ENCODE data around the gene TMCO4. TPM values are rescaled to one million over a fixed set of nuclear protein-coding genes. Genes with fewer than 3 reads are reported as not detected.
"Not testable (repeated sequence)": the region's sequence is repeated elsewhere in the genome, so short reads cannot be mapped to it uniquely, and the experiment has no call there.

The TMCO4 gene
- 11.8 and 13.0 TPM in 2 replicates for total RNA-seq

- no peak for DNase-seq (ENCODE audit: low read depth)
- TF ChIP-seq CTCF (IDR thresholded peaks at IDR 0.05; ENCODE audit: insufficient read depth, low read length, poor library complexity, severe bottlenecking), result peak; percentile 47
- no peaks in the 10 kb centered on the region for H3K27me3 ChIP-seq (ENCODE audit: control insufficient read depth, insufficient read depth, low read length)
- H3K36me3 ChIP-seq (ENCODE audit: control insufficient read depth, insufficient read depth, low read length), result no peaks in the 10 kb centered on the region
- peak within 1 kb of the TSS; percentile 37 for H3K4me3 ChIP-seq (ENCODE audit: low read depth, low read length)
Observed at GRCh38 chr1:19799230-19800075, at the start of gene TMCO4. Gene TMCO4, minus strand, starts transcription at chr1:19799916. Its CDS starts 19,158 bp downstream, at chr1:19780758.

- not testable (repeated sequence) for DNase-seq (ENCODE audit: low read depth)
Observed at GRCh38 chr1:19849307-19849706, 49.6 kb upstream of the TMCO4 start.

GRCh38 chr1:19847334-19847733, 47.6 kb upstream of the TMCO4 start:
- not testable (repeated sequence) for DNase-seq (ENCODE audit: low read depth); H3K4me3 ChIP-seq (ENCODE audit: low read depth, low read length); H3K36me3 ChIP-seq (ENCODE audit: control insufficient read depth, insufficient read depth, low read length); H3K27me3 ChIP-seq (ENCODE audit: control insufficient read depth, insufficient read depth, low read length)

More at GRCh38 chr1:19849307-19849706, 49.6 kb upstream of the TMCO4 start:
- not testable (repeated sequence) for H3K4me3 ChIP-seq (ENCODE audit: low read depth, low read length); H3K36me3 ChIP-seq (ENCODE audit: control insufficient read depth, insufficient read depth, low read length); H3K27me3 ChIP-seq (ENCODE audit: control insufficient read depth, insufficient read depth, low read length)

GRCh38 chr1:19846338-19846737, 46.6 kb upstream of the TMCO4 start:
- no peak overlapping the region for H3K4me3 ChIP-seq (ENCODE audit: low read depth, low read length)
- no peaks in the 10 kb centered on the region for H3K36me3 ChIP-seq (ENCODE audit: control insufficient read depth, insufficient read depth, low read length)
- DNase-seq (ENCODE audit: low read depth), result no peak
- H3K27me3 ChIP-seq (ENCODE audit: control insufficient read depth, insufficient read depth, low read length), result no peaks in the 10 kb centered on the region
- TF ChIP-seq CTCF (IDR thresholded peaks at IDR 0.05; ENCODE audit: insufficient read depth, low read length, poor library complexity, severe bottlenecking), result no peak

- H3K27me3 ChIP-seq (ENCODE audit: control insufficient read depth, insufficient read depth, low read length), result no peaks in the 10 kb centered on the region
- H3K4me3 ChIP-seq (ENCODE audit: low read depth, low read length), result no peak overlapping the region
- no peak for DNase-seq (ENCODE audit: low read depth)
- no peaks in the 10 kb centered on the region for H3K36me3 ChIP-seq (ENCODE audit: control insufficient read depth, insufficient read depth, low read length)
- no peak for TF ChIP-seq CTCF (IDR thresholded peaks at IDR 0.05; ENCODE audit: insufficient read depth, low read length, poor library complexity, severe bottlenecking)
Observed at GRCh38 chr1:19845555-19845954, 45.8 kb upstream of the TMCO4 start.

GRCh38 chr1:19844731-19845495, 45.2 kb upstream of the TMCO4 start:
- Histone ChIP-seq H3K27me3 (ENCODE audit: control insufficient read depth, insufficient read depth, low read length) (no peaks in the 10 kb centered on the region), H3K4me3 (ENCODE audit: low read depth, low read length) (no peak overlapping the region), H3K36me3 (ENCODE audit: control insufficient read depth, insufficient read depth, low read length) (no peaks in the 10 kb centered on the region)
- DNase-seq (ENCODE audit: low read depth), result no peak
- no peak for TF ChIP-seq CTCF (IDR thresholded peaks at IDR 0.05; ENCODE audit: insufficient read depth, low read length, poor library complexity, severe bottlenecking)
